HCT116 (cell line): ENCODE results near the gene UAP1.

Source experiments
- EZH2phosphoT487 ChIP-seq: fragments of 200-600 bp; IDR thresholded peaks from 2 replicates; pipeline ENCODE4 v1.6.1; 2018; ENCODE audit warnings: antibody characterized with exemption, borderline replicate concordance
- FOSL1 ChIP-seq: IDR thresholded peaks from 2 replicates; pipeline ENCODE4 v1.6.1; 2012; ENCODE audit warnings: low read depth
- JUND ChIP-seq: IDR thresholded peaks from 2 replicates; pipeline ENCODE4 v1.6.1; 2012
- POLR2A ChIP-seq: IDR thresholded peaks from 2 replicates; pipeline ENCODE4 v1.7.0; 2011; ENCODE audit warnings: borderline replicate concordance; ENCODE audit not compliant: insufficient read depth, insufficient read length; ENCODE audit errors: extremely low read depth
- POLR2AphosphoS5 ChIP-seq: IDR thresholded peaks from 2 replicates; pipeline ENCODE4 v1.6.1; 2011; ENCODE audit warnings: mild to moderate bottlenecking, low read depth, low read length, moderate library complexity
- REST ChIP-seq: IDR thresholded peaks from 2 replicates; pipeline ENCODE4 v1.6.1; 2012; ENCODE audit warnings: low read depth
- SP1 ChIP-seq: IDR thresholded peaks from 2 replicates; pipeline ENCODE4 v1.6.1; 2012; ENCODE audit warnings: low read depth
- TCF7L2 ChIP-seq: IDR thresholded peaks from 2 replicates; pipeline ENCODE4 v1.7.0; 2011; ENCODE audit warnings: borderline replicate concordance, inconsistent platforms; ENCODE audit not compliant: insufficient read depth, insufficient read length; ENCODE audit errors: extremely low read depth
- YY1 ChIP-seq: IDR thresholded peaks from 2 replicates; pipeline ENCODE4 v1.6.1; 2011; ENCODE audit warnings: low read length, low read depth, moderate library complexity, mild to moderate bottlenecking; ENCODE audit not compliant: insufficient replicate concordance; ENCODE audit errors: extremely low read depth
- ZNF274 ChIP-seq: fragments of 200-500 bp; sonication (Bioruptor generic); IDR thresholded peaks from 2 replicates; pipeline ENCODE4 v1.6.1; 2014; ENCODE audit warnings: mild to moderate bottlenecking, low read depth, low read length, inconsistent platforms
- TF ChIP-seq, protein P1 (sequence below), 3 experiments: fragments of 200-600 bp in 1 of 3; sonication (generic) in 1 of 3; IDR thresholded peaks in 2 of 3; conservative IDR thresholded peaks in 1 of 3; 2 replicates each; pipeline ENCODE4 v1.5.1; 2012 to 2017; ENCODE audit warnings: low read depth in 2 of 3, low read length in 2 of 3, antibody characterized with exemption in 1 of 3, borderline replicate concordance in 1 of 3, control low read depth in 1 of 3, mild to moderate bottlenecking in 1 of 3, mixed read lengths in 1 of 3, mixed run types in 1 of 3, moderate library complexity in 1 of 3; ENCODE audit not compliant: insufficient read depth in 1 of 3
- TF ChIP-seq, protein P2 (sequence below): IDR thresholded peaks from 2 replicates; pipeline ENCODE4 v1.6.1; 2012

DNA sequence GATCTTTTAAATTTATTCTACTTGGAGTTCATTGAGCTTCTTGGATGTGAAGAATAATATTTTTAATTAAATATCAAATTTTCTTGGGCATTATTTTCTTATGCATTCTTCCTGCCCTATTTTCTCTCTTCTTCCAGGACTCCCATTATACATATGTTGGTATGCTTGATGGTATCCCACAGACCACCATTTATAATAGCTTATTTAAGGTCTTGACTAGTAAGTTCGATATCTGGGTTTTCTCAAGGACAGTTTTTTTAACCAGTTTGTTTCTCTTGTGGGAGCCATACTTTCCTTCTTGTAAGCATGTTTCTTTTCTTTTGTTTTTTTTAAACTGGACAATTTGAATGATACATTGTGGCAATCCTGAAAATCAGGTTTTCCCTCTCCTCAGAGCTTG is 55.3 kb downstream of the UAP1 start:
- TF ChIP-seq, protein P1, sequence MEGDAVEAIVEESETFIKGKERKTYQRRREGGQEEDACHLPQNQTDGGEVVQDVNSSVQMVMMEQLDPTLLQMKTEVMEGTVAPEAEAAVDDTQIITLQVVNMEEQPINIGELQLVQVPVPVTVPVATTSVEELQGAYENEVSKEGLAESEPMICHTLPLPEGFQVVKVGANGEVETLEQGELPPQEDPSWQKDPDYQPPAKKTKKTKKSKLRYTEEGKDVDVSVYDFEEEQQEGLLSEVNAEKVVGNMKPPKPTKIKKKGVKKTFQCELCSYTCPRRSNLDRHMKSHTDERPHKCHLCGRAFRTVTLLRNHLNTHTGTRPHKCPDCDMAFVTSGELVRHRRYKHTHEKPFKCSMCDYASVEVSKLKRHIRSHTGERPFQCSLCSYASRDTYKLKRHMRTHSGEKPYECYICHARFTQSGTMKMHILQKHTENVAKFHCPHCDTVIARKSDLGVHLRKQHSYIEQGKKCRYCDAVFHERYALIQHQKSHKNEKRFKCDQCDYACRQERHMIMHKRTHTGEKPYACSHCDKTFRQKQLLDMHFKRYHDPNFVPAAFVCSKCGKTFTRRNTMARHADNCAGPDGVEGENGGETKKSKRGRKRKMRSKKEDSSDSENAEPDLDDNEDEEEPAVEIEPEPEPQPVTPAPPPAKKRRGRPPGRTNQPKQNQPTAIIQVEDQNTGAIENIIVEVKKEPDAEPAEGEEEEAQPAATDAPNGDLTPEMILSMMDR (IDR thresholded peaks at IDR 0.05 in 2 of 3, conservative IDR thresholded peaks at IDR 0.05 in 1 of 3; ENCODE audit: borderline replicate concordance in 1 of 3, insufficient read depth in 1 of 3, low read depth in 2 of 3, low read length in 2 of 3) = no peak
- TF ChIP-seq FOSL1 = no peak
- no peak for TF ChIP-seq EZH2phosphoT487
- TF ChIP-seq YY1 = no peak
- TF ChIP-seq POLR2A = no peak
- no peak for TF ChIP-seq POLR2AphosphoS5
- TF ChIP-seq, protein P2, sequence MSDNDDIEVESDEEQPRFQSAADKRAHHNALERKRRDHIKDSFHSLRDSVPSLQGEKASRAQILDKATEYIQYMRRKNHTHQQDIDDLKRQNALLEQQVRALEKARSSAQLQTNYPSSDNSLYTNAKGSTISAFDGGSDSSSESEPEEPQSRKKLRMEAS = no peak
- TF ChIP-seq ZNF274 = no peak
- no peak for TF ChIP-seq REST
- TF ChIP-seq TCF7L2 = no peak
- no peak for TF ChIP-seq SP1
- TF ChIP-seq JUND = no peak
